Hematopoietic multipotent progenitor cell (in vitro differentiated cells): ENCODE data around the gene UNKL. TPM values are rescaled to one million over a fixed set of nuclear protein-coding genes. Genes with fewer than 3 reads are reported as not detected.

ENCODE experiments used
- DNase-seq, 3 donors: peaks; one replicate each; pipeline ENCODE4 v3.0.0-alpha.2; 2011 to 2015; ENCODE audit warnings: low read depth in 2 of 3, low spot score in 2 of 3
- total RNA-seq: library from RNA; depleted of rRNA; stranded (reverse); fragments of >200 nt; gene quantifications from one replicate; pipeline ENCODE4 v1.2.3, GENCODE V29; 2012

Gene UNKL
- total RNA-seq, 1 donor: 45.5 TPM

GRCh38 chr16:1314399-1315068 is 100.0 kb downstream of the UNKL start:
- DNase-seq: no peak

GRCh38 chr16:1313721-1314369 is 100.7 kb downstream of the UNKL start:
- no peak for DNase-seq

Other genes with a start within 250 kb of the UNKL start
- not detected for gene TPSG1, start 189.4 kb downstream of the UNKL start, total RNA-seq
- gene TPSB2, start 184.5 kb downstream of the UNKL start, total RNA-seq: 8.9 TPM
- gene TPSAB1, start 174.0 kb downstream of the UNKL start, total RNA-seq: 72.2 TPM
- 0.54 TPM for gene TPSD1, start 158.6 kb downstream of the UNKL start, total RNA-seq
- 67.6 TPM for gene UBE2I, start 105.1 kb downstream of the UNKL start, total RNA-seq
- 27.7 TPM for gene BAIAP3, start 81.1 kb downstream of the UNKL start, total RNA-seq
- gene TSR3, start 62.8 kb downstream of the UNKL start, total RNA-seq: 48.2 TPM
- gene GNPTG, start 62.8 kb downstream of the UNKL start, total RNA-seq: 56.0 TPM
- 18.0 TPM for gene UQCC4, start 6.0 kb upstream of the UNKL start, total RNA-seq
- 5.1 TPM for gene PERCC1, start 16.4 kb upstream of the UNKL start, total RNA-seq
- 0.54 TPM for gene CCDC154, start 29.9 kb upstream of the UNKL start, total RNA-seq
- 134 TPM for gene CLCN7, start 60.3 kb upstream of the UNKL start, total RNA-seq
- gene PTX4, start 74.2 kb upstream of the UNKL start, total RNA-seq: 0.27 TPM
- gene TELO2, start 78.7 kb upstream of the UNKL start, total RNA-seq: 33.7 TPM
- 14.8 TPM for gene TMEM204, start 119.0 kb upstream of the UNKL start, total RNA-seq
- gene IFT140, start 197.4 kb upstream of the UNKL start, total RNA-seq: 46.0 TPM
- gene CRAMP1, start 197.7 kb upstream of the UNKL start, total RNA-seq: 29.1 TPM